Activated CD4-positive, alpha-beta T cell treated with anti-CD3 and anti-CD28 coated beads for 1 hour (primary cell): ENCODE data around the gene CACNB4.
"Not testable (repeated sequence)": the region's sequence is repeated elsewhere in the genome, so short reads cannot be mapped to it uniquely, and the experiment has no call there.

Experiments
- DNase-seq: peaks from one replicate; pipeline ENCODE4 v3.0.0-alpha.2; 2020

Gene CACNB4

GRCh38 chr2:151933266-151933804 lies 165.5 kb downstream of the CACNB4 start:
- no peak for DNase-seq

GRCh38 chr2:151931756-151932155 lies 167.1 kb downstream of the CACNB4 start:
- no peak for DNase-seq

DNA sequence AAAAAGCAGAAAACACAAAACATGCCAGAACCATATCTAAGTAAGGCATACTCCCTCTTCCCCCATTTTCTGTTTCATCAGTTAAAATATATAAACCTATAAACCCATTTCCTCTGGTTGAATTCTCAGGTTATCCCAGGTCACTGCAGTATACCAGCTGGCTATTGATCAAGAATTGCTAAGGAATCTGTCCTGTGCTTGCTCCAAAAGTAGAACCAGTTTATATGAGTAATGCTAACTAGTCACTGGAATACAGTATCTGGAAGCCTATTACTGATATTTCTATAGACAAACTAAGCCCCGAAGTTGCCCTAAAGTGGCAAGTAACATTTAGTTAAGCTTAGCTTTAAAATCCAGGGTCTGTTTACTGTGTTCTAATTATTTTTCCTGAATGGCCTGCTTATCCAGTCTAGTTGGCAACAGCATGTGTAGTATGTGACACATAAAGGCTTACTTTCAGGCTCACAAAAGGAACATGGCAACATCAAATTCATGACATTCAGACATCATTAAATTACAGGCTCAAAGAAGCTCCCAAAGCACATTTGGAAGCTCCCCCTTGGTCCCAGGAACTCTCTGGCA lies 167.7 kb downstream of the CACNB4 start:
- DNase-seq: no peak

GRCh38 chr2:151930042-151930441 lies 168.8 kb downstream of the CACNB4 start:
- no peak for DNase-seq

DNA sequence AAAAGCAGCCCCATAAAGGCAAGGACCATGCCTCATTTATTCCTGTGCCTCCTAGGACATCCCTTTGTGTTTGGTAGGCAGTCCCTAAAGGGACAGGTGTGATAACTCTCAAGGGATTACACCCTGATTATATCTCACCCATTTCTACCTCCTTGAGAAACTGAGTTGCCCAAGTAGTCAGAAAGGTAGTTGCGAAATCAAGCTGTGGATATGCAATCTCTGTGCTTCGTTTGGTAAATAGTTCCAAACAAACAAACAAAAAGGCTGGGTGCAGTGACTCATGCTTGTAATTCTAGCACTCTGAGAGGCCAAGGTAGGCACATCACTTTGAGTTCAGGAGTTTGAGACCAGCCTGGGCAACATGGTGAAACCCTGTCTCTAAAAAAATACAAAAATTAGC lies 170.5 kb downstream of the CACNB4 start:
- no peak for DNase-seq

DNA sequence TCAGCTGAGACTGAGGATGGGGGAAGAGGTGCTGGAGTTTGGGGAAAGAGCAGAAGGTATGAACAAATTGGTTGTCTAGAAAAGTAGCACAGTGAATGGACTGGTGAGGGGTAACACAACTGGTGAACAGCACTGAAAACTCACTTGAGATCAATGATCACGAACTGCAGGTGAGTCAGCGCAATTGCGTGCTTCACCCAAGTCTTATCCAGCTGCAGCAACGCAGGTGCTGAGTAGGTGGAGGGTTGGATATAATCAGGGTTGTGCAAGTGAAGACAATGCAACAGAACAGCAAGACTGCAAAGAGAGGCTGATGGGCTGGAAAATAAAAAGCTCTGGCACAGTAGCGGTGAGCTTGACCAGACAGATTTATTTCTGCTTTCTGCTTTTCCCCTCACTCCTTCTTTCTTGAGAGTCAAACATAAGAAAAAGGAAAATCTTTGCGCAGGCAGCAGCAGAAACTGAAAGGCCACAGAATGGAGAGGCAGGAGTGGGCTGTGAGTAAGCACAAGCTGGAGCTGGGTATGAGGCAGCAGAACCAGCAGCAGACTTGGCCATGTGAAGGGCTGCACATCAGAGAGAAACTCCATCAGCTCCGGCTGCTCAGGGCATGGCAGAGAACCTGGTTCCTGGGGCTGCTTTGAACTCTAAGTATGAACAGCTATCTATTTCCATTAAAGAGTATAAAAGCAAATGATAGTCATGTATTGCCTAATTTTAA lies 171.2 kb downstream of the CACNB4 start:
- no peak for DNase-seq

GRCh38 chr2:151922845-151923666 lies 175.8 kb downstream of the CACNB4 start:
- no peak for DNase-seq

- no peak for DNase-seq
Observed at GRCh38 chr2:151919786-151920185, 179.1 kb downstream of the CACNB4 start.

GRCh38 chr2:151918308-151918707 lies 180.5 kb downstream of the CACNB4 start:
- no peak for DNase-seq

GRCh38 chr2:151916632-151917031 lies 182.2 kb downstream of the CACNB4 start:
- DNase-seq: no peak

GRCh38 chr2:151915629-151916025 lies 183.2 kb downstream of the CACNB4 start:
- DNase-seq: not testable (repeated sequence)

DNA sequence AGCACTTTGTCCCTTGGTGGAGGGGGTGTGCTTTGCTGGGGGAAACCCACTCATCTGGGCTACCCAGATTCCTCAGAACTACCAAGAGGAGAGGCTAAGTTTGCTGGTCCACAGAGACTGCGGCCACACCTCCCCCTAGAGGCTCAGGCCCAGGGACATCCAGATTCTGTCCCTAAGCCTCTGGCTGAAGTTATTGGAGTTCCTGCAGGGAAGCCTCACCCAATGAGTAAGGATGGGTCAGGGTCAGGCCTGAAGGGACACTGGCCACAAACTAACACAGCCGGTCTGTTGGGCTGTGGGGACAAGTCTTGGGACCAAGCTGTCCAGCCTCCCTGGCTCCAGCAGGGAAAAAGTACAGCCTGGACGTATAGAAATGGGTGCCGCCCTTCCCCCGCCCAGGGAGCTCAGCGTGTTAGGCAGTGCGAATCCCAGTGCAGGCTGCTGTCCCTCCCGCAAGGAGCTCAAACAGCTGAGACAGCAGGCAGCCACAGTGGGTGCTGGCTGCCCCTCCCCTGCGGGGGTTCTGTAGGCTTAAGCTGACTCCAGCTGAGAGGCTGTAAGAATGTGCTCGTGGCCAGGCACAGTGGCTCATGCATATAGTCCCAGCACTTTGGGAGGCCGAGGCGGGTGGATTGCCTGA lies 183.7 kb downstream of the CACNB4 start:
- DNase-seq: no peak

- DNase-seq: no peak
Observed at GRCh38 chr2:151908204-151908882, 190.5 kb downstream of the CACNB4 start.

DNA sequence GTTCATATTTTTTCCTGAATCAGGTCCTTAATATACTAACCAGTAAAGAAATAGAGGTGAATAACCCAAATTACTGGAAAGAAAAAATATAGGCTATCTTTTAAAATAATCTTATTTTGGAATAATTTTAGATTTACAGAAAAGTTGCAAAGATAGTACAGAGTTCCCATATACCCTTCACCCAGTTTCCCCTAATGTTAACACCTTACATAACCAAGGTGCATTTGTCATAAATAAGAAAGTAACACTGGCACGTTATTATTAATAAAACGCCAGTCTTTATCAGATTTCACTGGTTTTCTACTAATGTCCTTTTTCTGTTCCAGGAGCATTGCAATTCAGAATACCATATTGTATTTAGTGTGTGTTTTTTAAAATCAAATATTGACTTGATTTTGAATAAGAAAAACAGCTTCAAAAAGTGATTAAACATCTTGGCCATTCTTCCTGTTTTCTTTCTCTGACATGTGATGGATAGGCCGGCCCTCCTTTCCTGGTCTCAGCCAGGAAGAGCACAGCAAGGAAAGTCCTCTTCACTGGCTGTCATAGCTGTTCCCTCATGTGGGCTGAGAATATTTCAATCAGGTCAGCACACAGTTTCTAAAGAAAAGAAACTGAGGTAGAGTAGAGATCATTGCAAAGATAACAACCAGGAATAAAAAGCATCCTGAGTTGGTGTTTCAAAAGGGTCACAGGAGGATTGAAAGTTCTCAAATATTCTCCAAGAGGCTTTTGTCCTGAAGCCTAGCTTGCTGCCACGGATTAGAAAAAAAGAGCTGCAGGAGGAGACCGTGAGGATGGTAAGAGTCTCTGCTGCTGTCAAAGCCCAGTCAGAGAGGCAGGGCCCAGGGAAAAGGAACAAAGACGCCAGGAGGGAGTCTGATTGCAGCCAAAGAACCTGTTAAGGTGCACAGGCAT lies 191.3 kb downstream of the CACNB4 start:
- no peak for DNase-seq

DNA sequence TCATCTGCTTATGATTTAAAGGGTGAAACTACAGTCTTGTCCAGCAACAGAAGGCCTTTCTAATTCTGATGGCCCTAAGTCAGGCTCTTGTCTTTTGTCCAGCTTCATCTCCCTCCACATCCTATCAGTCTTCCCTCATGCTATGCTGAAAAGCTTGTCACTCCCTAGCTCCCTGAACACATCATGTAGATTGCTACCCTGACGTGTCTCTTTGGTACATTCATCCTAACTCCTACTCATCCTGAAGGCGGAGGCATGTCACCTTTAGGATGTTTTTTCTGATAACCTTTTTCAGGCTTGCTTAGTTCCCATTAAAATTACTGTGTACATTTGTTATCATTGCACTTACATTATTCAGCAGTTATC lies 192.2 kb downstream of the CACNB4 start:
- DNase-seq: no peak

- DNase-seq: no peak
Observed at GRCh38 chr2:151905963-151906632, 192.7 kb downstream of the CACNB4 start.

GRCh38 chr2:151904807-151905206 lies 194.0 kb downstream of the CACNB4 start:
- DNase-seq: no peak

DNA sequence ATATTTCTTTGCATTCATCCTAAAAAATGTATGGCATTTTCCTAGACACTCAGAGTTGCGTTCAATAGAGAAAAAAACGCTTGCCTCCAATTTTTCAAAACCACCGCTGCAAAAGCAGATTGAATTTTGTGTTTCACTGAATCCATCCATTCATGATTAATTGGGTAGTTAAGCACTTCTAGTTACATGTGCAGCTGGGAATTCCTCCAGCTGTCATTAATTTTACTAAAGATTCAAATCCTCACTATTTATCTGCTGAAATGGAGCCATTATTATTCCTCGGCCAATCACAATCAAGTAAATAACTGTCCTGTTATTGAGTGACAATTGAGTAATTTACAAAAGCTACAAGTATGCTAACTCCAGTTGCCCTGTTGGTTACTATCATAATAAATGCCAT lies 194.8 kb downstream of the CACNB4 start:
- no peak for DNase-seq

- no peak for DNase-seq
Observed at GRCh38 chr2:151902829-151903228, 196.0 kb downstream of the CACNB4 start.

DNA sequence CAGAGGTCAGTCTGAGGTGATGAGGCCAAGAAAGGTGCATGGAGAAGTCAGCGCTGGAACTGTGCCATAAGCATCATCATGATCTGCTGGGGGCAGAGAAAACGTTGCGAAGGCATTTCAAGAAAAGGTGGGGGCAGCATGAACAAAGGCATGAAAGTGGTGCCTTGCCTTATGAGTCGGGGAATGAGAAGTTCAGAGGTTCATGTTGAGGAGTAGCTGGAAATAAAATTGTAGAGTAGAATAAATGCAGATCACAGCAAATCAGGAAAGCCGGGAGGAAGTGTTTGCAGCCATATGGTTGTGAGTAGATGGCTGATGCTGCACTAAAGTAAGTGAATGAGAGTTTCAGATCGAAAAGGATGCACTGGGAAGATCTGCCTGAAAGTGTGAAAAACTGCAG lies 198.5 kb downstream of the CACNB4 start:
- DNase-seq: no peak

GRCh38 chr2:151899156-151899555 lies 199.7 kb downstream of the CACNB4 start:
- no peak for DNase-seq
